H1 (cell line): ENCODE measurements around the gene CACNA2D4. TPM values are rescaled to one million over a fixed set of nuclear protein-coding genes. Genes with fewer than 3 reads are reported as not detected.

ENCODE experiments used
- ATF2 ChIP-seq: IDR thresholded peaks from 2 replicates; pipeline ENCODE4 v1.6.1; 2012; ENCODE audit warnings: low read length, inconsistent platforms
- BCL11A ChIP-seq, 2 experiments: IDR thresholded peaks; one replicate each; pipeline ENCODE4 v1.6.1; 2011; ENCODE audit warnings: low read depth in 2 of 2, low read length in 2 of 2, mild to moderate bottlenecking in 2 of 2
- CREB1 ChIP-seq: IDR thresholded peaks from 2 replicates; pipeline ENCODE4 v1.6.1; 2012; ENCODE audit warnings: inconsistent platforms
- KDM1A ChIP-seq: fragments of 200-600, 300-600 bp; sonication (generic); IDR thresholded peaks from 2 replicates; pipeline ENCODE4 v1.7.1; 2016; ENCODE audit warnings: mild to moderate bottlenecking, low read length, borderline replicate concordance
- MAFK ChIP-seq: IDR thresholded peaks from 2 replicates; pipeline ENCODE4 v1.6.1; 2012; ENCODE audit warnings: low read depth, mild to moderate bottlenecking, improper control_type of control experiment, low read length
- NRF1 ChIP-seq: IDR thresholded peaks from 2 replicates; pipeline ENCODE4 v1.6.1; 2011; ENCODE audit warnings: mild to moderate bottlenecking, low read depth, low read length, improper control_type of control experiment
- SRF ChIP-seq: IDR thresholded peaks from 2 replicates; pipeline ENCODE4 v1.6.1; 2011; ENCODE audit warnings: mild to moderate bottlenecking, low read depth, low read length, moderate library complexity
- TEAD4 ChIP-seq: IDR thresholded peaks from 2 replicates; pipeline ENCODE4 v1.6.1; 2012; ENCODE audit warnings: low read depth, low read length, inconsistent platforms, mixed read lengths
- polyA plus RNA-seq, 7 experiments: library from polyadenylated mRNA; depleted of rRNA in 3 of 7; stranded (reverse) in 5 of 7; unstranded in 2 of 7; fragments of >200 nt in 5 of 7; fragments of 200-250 nt in 2 of 7; gene quantifications; 1 replicate in 5 of 7; 2 replicates in 1 of 7; 4 replicates in 1 of 7; pipeline versions ENCODE4 v1.2.1 to v1.2.3, GENCODE V29; 2011 to 2013; ENCODE audit warnings: missing spikeins in 2 of 7, mixed read lengths in 2 of 7
- total RNA-seq: library from RNA; stranded (reverse); fragmentation: NEBNext Ultra II Directional; extraction: Animal tissue kit (Norgen Biotek cat#: 25700); gene quantifications from 2 replicates; pipeline ENCODE4 v1.2.1, GENCODE V29; 2021

CACNA2D4 gene
- total and polyA plus RNA-seq, 2 of the 8 experiments (the other 6 are each of a cell fraction or from before 2014, with no cell fraction given): 0.44 to 0.88 TPM

DNA sequence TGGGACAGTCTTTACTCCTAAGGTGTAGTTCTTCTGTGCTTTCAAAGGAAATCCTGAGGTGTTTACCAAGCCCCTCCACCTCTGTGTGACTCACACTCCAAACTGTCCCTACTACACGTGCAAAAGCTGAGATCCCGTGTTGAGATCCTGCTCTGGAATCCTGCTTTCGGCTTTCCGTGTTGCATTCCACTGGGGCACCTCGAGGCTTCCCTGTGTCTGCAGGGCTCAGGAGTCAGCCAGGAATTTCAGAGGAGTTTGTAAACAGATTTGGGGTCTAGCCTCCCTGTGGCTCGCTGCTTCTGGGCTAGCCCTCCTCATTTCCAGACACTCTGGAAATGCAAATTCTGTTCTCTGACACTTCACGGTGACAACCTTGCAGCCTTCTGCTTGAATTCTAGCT lies 48.4 kb downstream of the CACNA2D4 start (continued):
- no peak for TF ChIP-seq ATF2
- no peak for TF ChIP-seq CREB1
- TF ChIP-seq BCL11A (IDR thresholded peaks at IDR 0.05; ENCODE audit: low read depth in 2 of 2, low read length in 2 of 2): no peak
- no peak for TF ChIP-seq KDM1A
- no peak for TF ChIP-seq MAFK
- no peak for TF ChIP-seq SRF
- TF ChIP-seq TEAD4: no peak
- no peak for TF ChIP-seq NRF1
- TF ChIP-seq, all 59 proteins: peak for 0
